ENCODE data around the gene CD300LG. TPM values are rescaled to one million over a fixed set of nuclear protein-coding genes. Genes with fewer than 3 reads are reported as not detected.

Gene CD300LG
- total RNA-seq, 1 experiment from 2014 or later: not detected

DNA sequence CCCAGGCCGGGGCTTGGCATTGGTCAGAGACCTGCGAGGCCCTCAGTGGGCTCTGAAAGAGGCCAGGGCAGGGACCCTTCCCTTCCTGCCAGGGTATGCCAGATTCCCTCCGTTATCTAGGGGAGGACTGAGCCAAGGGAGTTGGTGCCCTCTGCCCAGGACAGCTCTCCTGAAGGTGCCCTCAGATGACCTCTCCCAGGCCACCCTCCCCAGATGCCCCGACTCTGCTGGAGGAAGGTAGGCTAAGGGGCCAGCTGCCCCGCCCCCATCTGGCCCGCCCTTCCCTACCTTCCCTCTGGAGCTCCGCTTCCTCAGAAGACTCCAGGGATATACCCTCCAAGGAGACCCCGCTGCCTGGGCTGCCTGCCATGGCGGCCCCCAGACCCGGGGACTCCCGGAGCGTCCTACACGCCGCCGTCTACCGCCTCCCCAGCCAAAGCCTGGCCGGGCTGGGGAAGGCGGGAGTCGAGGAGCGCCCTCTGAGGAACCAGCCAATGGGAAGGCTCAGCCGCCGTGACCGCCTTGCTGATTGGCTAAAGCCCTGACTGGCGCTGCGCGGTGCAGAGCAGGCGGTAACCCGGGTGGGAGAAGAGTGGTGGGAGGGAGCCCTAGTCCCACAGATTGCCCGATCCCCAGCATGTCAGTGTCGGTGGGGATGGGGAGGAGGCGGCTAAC lies 53.3 kb downstream of the CD300LG start:
- Histone ChIP-seq H3K9me3 (ENCODE audit: control insufficient read depth in 1 of 2, insufficient read depth in 1 of 2, low read depth in 1 of 2, low read length in 2 of 2) (no peaks in the 10 kb centered on the region), H3K27me3 (ENCODE audit: insufficient read depth, low read length) (no peaks in the 10 kb centered on the region), H3K9ac (ENCODE audit: low read length) (peak overlapping the region; percentile 62), H3K27ac (ENCODE audit: low read depth, low read length) (peak overlapping the region; percentile 24; the same call in 1 of the 2 replicates), H3K4me1 (ENCODE audit: control insufficient read depth in 1 of 2, insufficient read depth in 2 of 2, low read length in 2 of 2) (peaks cover 21 to 42% of the 10 kb centered on the region in 2 experiments; a peak in 3 of 4 replicates), H3K4me3 (replicated peaks in 1 of 2; ENCODE audit: low read depth in 1 of 2, low read length in 2 of 2) (peak overlapping the region; percentile 57 to 70), H2AFZ (ENCODE audit: low read depth, low read length, poor library complexity, severe bottlenecking) (peak overlapping the region; percentile 45), H3K4me2 (ENCODE audit: low read length) (peak overlapping the region; percentile 96), H3K9me2 (ENCODE audit: insufficient read depth) (no peaks in the 10 kb centered on the region), H4K20me1 (ENCODE audit: insufficient read depth) (no peaks in the 10 kb centered on the region), H3K36me3 (ENCODE audit: control insufficient read depth in 1 of 2, insufficient read depth in 2 of 2, low read length in 2 of 2) (no peaks in the 10 kb centered on the region), H3K79me2 (ENCODE audit: insufficient read depth, low read length) (no peaks in the 10 kb centered on the region)
- TF ChIP-seq JUND (IDR thresholded peaks at IDR 0.05) (no peak), POLR2AphosphoS5 (IDR thresholded peaks at IDR 0.05; ENCODE audit: low read depth, low read length) (peak; percentile 66; the same call in 1 of the 2 replicates), SP1 (IDR thresholded peaks at IDR 0.05; ENCODE audit: low read depth) (peak; percentile 69)
- CTCF ChIA-PET: interaction anchor here (1.0 to 1.5 kb wide), 2 partner anchors 10 to 20 kb away, joined by 3 to 6 read pairs; no protein-coding TSS in a partner anchor
- intact Hi-C loops (cut with micrococcal nuclease): loop anchor here (10.0 kb wide), 1 partner anchor 464 kb away; the partner anchor contains the start of gene FAM171A2
- BruUV-seq (replicated peaks): no TSS peak
- peak; percentile 100 for ATAC-seq
- POLR2A ChIA-PET: no interaction called here
- RAD21 ChIA-PET (ENCODE audit: low non-redundant PET in 1 of 2, low total read pairs in 2 of 2, uncharacterized antibody in 2 of 2, unreplicated experiment in 2 of 2): no interaction called here
- peak; percentile 56 for DNase-seq (ENCODE audit: low read depth, low spot score)

DNA sequence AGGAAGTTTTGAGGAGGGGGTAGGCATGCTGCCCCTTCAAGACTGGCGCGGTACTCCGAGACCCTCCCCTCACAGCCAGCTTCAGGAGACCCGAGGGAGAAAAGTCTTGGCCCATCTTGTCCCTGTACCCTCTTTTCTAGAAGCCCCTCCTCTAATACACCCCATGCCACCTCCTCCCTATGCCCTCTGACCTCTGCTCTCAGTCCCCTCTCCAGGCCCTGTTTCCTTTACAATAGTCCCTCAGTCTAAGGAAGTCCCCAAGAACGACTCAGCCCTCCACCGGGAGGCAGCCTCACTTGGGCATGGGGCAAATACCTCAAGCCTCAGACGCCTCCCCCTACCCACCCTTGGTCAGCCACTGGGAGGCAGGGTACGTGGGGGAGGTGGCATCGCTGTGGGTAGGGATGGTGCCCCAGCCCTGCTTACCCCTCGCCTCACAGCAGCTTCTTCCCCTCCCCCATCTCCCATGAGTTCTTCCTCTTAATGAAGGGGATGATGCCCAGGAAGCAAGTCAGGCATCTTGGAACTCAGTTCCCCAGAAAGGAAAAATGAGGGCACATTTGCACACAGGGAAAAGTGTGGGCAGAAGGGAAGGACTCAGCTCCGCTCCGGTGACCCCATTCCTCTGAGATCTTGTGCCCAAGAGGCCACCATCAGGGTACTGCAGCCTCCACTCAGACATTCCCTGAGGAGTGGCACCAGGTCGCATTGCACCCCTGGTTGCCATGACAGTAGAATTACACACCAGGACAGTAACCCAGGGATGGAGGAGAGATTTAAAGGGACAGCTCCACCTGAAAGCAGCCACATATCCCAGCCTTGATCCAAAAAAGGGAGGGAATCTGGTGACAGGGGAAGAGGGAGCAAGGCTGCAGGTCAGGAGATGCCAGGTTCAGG lies 54.1 kb downstream of the CD300LG start:
- Histone ChIP-seq H3K9me2 (ENCODE audit: insufficient read depth) (no peaks in the 10 kb centered on the region), H3K4me3 (replicated peaks in 1 of 2; ENCODE audit: low read depth in 1 of 2, low read length in 2 of 2) (peak overlapping the region; percentile 57 to 70), H2AFZ (ENCODE audit: low read depth, low read length, poor library complexity, severe bottlenecking) (peak overlapping the region; percentile 45), H4K20me1 (ENCODE audit: insufficient read depth) (no peaks in the 10 kb centered on the region), H3K79me2 (ENCODE audit: insufficient read depth, low read length) (no peaks in the 10 kb centered on the region), H3K4me1 (ENCODE audit: control insufficient read depth in 1 of 2, insufficient read depth in 2 of 2, low read length in 2 of 2) (peaks cover 28 to 48% of the 10 kb centered on the region in 2 experiments; a peak in 3 of 4 replicates), H3K9me3 (ENCODE audit: control insufficient read depth in 1 of 2, insufficient read depth in 1 of 2, low read depth in 1 of 2, low read length in 2 of 2) (no peaks in the 10 kb centered on the region), H3K9ac (ENCODE audit: low read length) (peak overlapping the region; percentile 62), H3K36me3 (ENCODE audit: control insufficient read depth in 1 of 2, insufficient read depth in 2 of 2, low read length in 2 of 2) (no peaks in the 10 kb centered on the region), H3K4me2 (ENCODE audit: low read length) (peak overlapping the region; percentile 96), H3K27me3 (ENCODE audit: insufficient read depth, low read length) (no peaks in the 10 kb centered on the region), H3K27ac (ENCODE audit: low read depth, low read length) (no peak overlapping the region)
- RAD21 ChIA-PET (ENCODE audit: low non-redundant PET in 1 of 2, low total read pairs in 2 of 2, uncharacterized antibody in 2 of 2, unreplicated experiment in 2 of 2): no interaction called here
- intact Hi-C loops (cut with micrococcal nuclease): loop anchor here (10.0 kb wide), 1 partner anchor 464 kb away; the partner anchor contains the start of gene FAM171A2
- no TSS peak for BruUV-seq (replicated peaks)
- CTCF ChIA-PET: interaction anchor here (1.0 to 1.5 kb wide), 2 partner anchors 9 to 21 kb away, joined by 3 to 6 read pairs; no protein-coding TSS in a partner anchor
- DNase-seq (ENCODE audit: low read depth, low spot score) (no peak), ATAC-seq (peak; percentile 21)
- POLR2A ChIA-PET: no interaction called here
- TF ChIP-seq, protein P1, sequence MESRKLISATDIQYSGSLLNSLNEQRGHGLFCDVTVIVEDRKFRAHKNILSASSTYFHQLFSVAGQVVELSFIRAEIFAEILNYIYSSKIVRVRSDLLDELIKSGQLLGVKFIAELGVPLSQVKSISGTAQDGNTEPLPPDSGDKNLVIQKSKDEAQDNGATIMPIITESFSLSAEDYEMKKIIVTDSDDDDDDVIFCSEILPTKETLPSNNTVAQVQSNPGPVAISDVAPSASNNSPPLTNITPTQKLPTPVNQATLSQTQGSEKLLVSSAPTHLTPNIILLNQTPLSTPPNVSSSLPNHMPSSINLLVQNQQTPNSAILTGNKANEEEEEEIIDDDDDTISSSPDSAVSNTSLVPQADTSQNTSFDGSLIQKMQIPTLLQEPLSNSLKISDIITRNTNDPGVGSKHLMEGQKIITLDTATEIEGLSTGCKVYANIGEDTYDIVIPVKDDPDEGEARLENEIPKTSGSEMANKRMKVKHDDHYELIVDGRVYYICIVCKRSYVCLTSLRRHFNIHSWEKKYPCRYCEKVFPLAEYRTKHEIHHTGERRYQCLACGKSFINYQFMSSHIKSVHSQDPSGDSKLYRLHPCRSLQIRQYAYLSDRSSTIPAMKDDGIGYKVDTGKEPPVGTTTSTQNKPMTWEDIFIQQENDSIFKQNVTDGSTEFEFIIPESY (IDR thresholded peaks at IDR 0.05; ENCODE audit: extremely low read depth, insufficient replicate concordance, low read length): no peak
- no peak for TF ChIP-seq SIN3A (IDR thresholded peaks at IDR 0.05; ENCODE audit: low read depth)
- no peak for TF ChIP-seq FOSL1 (IDR thresholded peaks at IDR 0.05; ENCODE audit: low read depth)
- TF ChIP-seq, protein P2, sequence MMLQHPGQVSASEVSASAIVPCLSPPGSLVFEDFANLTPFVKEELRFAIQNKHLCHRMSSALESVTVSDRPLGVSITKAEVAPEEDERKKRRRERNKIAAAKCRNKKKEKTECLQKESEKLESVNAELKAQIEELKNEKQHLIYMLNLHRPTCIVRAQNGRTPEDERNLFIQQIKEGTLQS (IDR thresholded peaks at IDR 0.05): no peak
- TF ChIP-seq ZNF274 (IDR thresholded peaks at IDR 0.05; ENCODE audit: low read depth, low read length): no peak
- TF ChIP-seq SRF (IDR thresholded peaks at IDR 0.05; ENCODE audit: low read depth): no peak
- TF ChIP-seq EZH2phosphoT487 (IDR thresholded peaks at IDR 0.05; ENCODE audit: borderline replicate concordance): no peak
- TF ChIP-seq, protein P3, sequence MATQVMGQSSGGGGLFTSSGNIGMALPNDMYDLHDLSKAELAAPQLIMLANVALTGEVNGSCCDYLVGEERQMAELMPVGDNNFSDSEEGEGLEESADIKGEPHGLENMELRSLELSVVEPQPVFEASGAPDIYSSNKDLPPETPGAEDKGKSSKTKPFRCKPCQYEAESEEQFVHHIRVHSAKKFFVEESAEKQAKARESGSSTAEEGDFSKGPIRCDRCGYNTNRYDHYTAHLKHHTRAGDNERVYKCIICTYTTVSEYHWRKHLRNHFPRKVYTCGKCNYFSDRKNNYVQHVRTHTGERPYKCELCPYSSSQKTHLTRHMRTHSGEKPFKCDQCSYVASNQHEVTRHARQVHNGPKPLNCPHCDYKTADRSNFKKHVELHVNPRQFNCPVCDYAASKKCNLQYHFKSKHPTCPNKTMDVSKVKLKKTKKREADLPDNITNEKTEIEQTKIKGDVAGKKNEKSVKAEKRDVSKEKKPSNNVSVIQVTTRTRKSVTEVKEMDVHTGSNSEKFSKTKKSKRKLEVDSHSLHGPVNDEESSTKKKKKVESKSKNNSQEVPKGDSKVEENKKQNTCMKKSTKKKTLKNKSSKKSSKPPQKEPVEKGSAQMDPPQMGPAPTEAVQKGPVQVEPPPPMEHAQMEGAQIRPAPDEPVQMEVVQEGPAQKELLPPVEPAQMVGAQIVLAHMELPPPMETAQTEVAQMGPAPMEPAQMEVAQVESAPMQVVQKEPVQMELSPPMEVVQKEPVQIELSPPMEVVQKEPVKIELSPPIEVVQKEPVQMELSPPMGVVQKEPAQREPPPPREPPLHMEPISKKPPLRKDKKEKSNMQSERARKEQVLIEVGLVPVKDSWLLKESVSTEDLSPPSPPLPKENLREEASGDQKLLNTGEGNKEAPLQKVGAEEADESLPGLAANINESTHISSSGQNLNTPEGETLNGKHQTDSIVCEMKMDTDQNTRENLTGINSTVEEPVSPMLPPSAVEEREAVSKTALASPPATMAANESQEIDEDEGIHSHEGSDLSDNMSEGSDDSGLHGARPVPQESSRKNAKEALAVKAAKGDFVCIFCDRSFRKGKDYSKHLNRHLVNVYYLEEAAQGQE (IDR thresholded peaks at IDR 0.05; ENCODE audit: low read depth): no peak
- TF ChIP-seq JUND (IDR thresholded peaks at IDR 0.05): no peak
